Measurements from ENCODE around the gene PTBP2.

PTBP2 gene

DNA sequence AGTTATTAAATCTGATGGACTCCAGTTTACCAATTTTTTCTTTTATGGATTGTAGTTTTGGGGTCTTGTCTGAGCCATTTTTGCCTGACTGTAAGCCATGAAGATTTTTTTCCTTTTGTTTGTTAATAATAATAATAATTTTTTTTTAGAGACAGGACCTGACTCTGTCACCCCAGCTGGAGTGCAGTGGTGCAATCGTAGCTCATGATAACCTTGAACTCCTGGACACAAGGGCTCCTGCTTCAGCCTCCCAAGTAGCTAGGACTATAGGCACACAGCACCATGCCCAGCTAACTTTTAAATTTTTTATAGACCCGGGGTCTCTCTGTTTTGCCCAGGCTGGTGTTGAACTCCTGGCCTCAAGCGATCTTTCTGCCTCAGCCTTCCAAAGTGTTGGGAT lies 6.3 kb downstream of the PTBP2 start:
- DNase-seq (ENCODE audit: low read depth): no peak
- H3K4me3 ChIP-seq (ENCODE audit: low read depth, low read length): no peak overlapping the region
- TF ChIP-seq, protein P1, sequence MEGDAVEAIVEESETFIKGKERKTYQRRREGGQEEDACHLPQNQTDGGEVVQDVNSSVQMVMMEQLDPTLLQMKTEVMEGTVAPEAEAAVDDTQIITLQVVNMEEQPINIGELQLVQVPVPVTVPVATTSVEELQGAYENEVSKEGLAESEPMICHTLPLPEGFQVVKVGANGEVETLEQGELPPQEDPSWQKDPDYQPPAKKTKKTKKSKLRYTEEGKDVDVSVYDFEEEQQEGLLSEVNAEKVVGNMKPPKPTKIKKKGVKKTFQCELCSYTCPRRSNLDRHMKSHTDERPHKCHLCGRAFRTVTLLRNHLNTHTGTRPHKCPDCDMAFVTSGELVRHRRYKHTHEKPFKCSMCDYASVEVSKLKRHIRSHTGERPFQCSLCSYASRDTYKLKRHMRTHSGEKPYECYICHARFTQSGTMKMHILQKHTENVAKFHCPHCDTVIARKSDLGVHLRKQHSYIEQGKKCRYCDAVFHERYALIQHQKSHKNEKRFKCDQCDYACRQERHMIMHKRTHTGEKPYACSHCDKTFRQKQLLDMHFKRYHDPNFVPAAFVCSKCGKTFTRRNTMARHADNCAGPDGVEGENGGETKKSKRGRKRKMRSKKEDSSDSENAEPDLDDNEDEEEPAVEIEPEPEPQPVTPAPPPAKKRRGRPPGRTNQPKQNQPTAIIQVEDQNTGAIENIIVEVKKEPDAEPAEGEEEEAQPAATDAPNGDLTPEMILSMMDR (IDR thresholded peaks at IDR 0.05; ENCODE audit: insufficient read depth, low read depth, low read length, missing control alignments): no peak

DNA sequence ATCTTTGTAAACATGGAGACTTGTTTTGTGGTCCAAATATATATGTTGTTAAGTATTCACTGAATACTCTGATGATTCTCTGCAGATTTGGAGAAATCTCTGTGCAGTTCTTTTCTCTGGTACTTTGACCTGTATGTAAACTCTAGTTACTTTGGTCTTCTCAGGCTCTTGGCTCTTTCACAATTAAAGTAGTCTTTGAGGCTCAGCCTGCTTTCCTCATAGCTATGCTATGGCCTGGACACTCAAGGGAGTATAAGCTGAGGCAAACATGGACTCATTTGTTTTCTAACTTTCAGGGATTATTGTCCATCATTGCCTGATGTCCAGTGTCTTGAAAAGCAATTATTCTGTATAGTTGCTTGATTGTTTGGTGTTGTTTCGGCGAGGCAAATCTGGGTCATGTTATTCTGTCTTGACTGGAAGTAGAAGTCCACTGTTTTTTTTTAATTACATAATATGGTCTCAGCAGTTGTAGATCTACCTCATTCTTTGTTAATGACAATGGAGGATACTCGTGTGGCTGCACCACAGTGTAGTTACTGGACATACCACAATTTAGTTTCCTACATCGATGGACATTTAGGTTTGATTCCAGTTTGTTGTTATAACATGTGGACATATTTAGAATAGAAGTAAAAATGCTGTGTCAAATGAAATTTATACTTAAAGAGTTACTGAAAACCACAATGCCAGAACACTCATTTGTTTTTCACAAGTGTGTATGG lies 9.2 kb downstream of the PTBP2 start:
- H3K4me3 ChIP-seq (ENCODE audit: low read depth, low read length): no peak overlapping the region
- no peak for DNase-seq (ENCODE audit: low read depth)
- TF ChIP-seq, protein P1 (IDR thresholded peaks at IDR 0.05; ENCODE audit: insufficient read depth, low read depth, low read length, missing control alignments): no peak

DNA sequence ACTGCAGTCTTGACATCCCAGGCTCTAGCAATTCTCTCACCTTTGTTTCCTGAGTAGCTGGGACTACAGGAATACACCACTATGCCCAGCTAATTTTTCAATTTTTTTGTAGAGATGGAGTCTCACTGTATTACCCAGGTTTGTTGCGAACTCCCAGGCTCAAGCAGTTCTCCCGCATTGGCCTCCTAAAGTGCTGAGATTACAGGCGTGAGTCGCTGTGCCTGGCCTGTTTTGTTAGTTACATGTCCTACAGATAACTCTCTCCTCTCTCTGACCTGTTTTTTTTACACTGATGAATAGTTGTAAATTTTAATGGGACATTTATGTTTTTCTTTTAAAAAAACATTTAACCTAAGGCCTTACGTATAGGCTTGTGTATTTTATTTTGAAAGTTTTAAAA lies 19.8 kb downstream of the PTBP2 start:
- no peak for DNase-seq (ENCODE audit: low read depth)
- H3K4me3 ChIP-seq (ENCODE audit: low read depth, low read length): no peak overlapping the region
- TF ChIP-seq, protein P1 (IDR thresholded peaks at IDR 0.05; ENCODE audit: insufficient read depth, low read depth, low read length, missing control alignments): no peak

DNA sequence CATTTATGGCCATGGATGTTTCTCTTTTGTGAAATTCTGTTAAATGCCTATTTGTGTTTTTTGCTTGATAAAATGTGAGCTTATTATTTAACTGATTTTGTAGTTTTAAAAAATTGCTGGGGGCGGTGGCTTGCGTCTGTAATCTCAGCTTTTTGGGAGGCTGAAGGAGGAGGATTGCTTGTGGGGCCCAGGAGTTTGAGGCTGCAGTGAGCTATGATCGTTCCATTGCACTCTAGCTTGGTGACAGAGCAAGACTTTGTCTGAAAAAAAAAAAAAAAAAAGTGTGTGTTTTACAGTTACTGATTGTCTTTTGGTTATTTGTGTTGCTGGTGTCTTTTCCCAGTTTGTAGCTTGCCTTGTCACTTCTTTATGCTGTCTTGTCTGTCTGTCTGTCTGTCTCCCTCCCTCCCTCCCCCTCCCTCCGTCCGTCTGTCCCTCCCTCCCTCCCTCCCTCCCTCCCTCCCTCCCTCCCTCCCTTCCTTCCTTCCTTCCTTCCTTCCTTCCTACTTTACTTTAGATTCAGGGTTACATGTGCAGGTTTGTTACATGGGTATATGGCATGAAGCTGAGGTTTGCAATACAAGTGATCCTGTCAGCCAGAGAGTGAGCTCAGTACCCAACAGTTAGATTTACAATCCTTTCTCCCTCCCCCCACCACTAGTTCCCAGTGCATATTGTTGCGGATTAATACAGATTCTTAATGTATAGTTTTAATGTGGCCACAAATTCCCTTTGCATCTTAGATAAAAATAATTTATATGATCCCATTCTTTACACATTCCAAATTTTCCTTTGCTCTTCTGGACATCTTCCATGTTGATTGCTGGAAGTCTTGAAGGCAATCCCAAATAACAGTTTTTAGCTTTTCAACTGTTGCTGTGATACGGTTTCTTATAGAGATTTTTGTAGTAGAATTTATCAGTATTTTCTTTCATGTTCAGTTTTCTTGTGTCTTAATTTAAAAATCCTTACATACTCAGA lies 25.1 kb downstream of the PTBP2 start:
- TF ChIP-seq, protein P1 (IDR thresholded peaks at IDR 0.05; ENCODE audit: insufficient read depth, low read depth, low read length, missing control alignments): no peak
- no peak for DNase-seq (ENCODE audit: low read depth)
- no peak overlapping the region for H3K4me3 ChIP-seq (ENCODE audit: low read depth, low read length)

DNA sequence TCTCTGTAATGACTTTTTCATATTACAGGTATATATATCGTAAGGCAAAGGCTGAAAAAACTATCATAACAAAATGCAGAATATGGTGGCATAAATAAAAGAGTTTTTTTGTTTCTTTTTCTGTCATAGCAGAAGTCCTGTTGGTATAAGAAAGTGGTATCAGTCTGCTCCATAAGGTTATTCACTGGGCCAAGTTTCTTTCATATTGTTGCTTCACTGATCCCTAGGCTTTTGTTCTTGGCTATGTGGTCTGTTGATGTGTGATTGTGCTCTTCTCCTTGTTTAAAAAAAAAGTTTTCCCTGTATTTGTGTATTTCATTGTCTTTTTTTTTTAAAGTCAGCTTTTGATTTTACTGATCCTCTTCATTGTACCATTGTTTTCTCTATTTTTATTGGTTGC lies 26.0 kb downstream of the PTBP2 start:
- no peak for DNase-seq (ENCODE audit: low read depth)
- TF ChIP-seq, protein P1 (IDR thresholded peaks at IDR 0.05; ENCODE audit: insufficient read depth, low read depth, low read length, missing control alignments): no peak
- no peak overlapping the region for H3K4me3 ChIP-seq (ENCODE audit: low read depth, low read length)

DNA sequence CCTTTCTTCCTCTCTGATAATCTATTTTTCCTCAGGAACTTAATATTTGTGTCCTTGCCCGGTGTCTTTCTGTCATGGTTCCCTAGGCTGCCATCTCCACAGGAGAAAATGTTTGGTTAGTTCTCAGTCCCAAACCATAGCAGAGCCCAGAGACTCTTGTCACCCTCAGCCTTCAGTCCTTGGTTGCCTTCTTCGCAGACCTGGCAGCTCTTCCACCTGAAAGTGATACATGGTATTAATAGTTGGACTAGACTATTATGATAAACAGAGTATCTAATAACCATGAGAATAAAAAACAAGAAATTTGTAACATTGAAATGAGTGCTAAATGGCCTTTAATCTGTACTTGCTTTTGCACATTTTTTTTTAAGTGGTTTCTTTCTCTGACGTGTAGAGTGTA lies 26.5 kb downstream of the PTBP2 start:
- DNase-seq (ENCODE audit: low read depth): no peak
- TF ChIP-seq, protein P1 (IDR thresholded peaks at IDR 0.05; ENCODE audit: insufficient read depth, low read depth, low read length, missing control alignments): no peak
- no peak overlapping the region for H3K4me3 ChIP-seq (ENCODE audit: low read depth, low read length)

Data from GM12865 (cell line).